Stimulated activated CD8-positive, alpha-beta memory T cell treated with anti-CD3 and anti-CD28 coated beads, Interleukin-15, amount 100 ng/mL, for 48 hours (primary cell): ENCODE results near the gene PKN2.
"Not testable (repeated sequence)": the region's sequence is repeated elsewhere in the genome, so short reads cannot be mapped to it uniquely, and the experiment has no call there.

Source experiments
- DNase-seq, 2 donors: peaks; one replicate each; pipeline ENCODE4 v3.0.0-alpha.2; 2020; ENCODE audit warnings: low read depth in 2 of 2

Gene PKN2

GRCh38 chr1:88791192-88791591 is 107.1 kb downstream of the PKN2 start:
- no peak for DNase-seq

GRCh38 chr1:88799491-88799890 is 115.4 kb downstream of the PKN2 start:
- no peak for DNase-seq

GRCh38 chr1:88800382-88801051 is 116.4 kb downstream of the PKN2 start:
- peak in 1 of 2 donors; percentile 0 for DNase-seq

GRCh38 chr1:88801575-88802208 is 117.6 kb downstream of the PKN2 start:
- no peak for DNase-seq

- no peak for DNase-seq
Measured at GRCh38 chr1:88802404-88802803, 118.3 kb downstream of the PKN2 start.

- DNase-seq, result no peak
Measured at GRCh38 chr1:88802950-88803349, 118.9 kb downstream of the PKN2 start.

GRCh38 chr1:88803444-88803843 is 119.4 kb downstream of the PKN2 start:
- no peak for DNase-seq

- no peak for DNase-seq
Measured at GRCh38 chr1:88812366-88812765, 128.3 kb downstream of the PKN2 start.

GRCh38 chr1:88813471-88813870 is 129.4 kb downstream of the PKN2 start:
- DNase-seq, result no peak

- not testable (repeated sequence) for DNase-seq
Measured at GRCh38 chr1:88819642-88820041, 135.6 kb downstream of the PKN2 start.

GRCh38 chr1:88825721-88826120 is 141.6 kb downstream of the PKN2 start:
- no peak for DNase-seq

GRCh38 chr1:88847643-88848042 is 163.6 kb downstream of the PKN2 start:
- DNase-seq, result no peak

- DNase-seq, result no peak
Measured at GRCh38 chr1:88851303-88852063, 167.4 kb downstream of the PKN2 start.

- no peak for DNase-seq
Measured at GRCh38 chr1:88867743-88868521, 183.9 kb downstream of the PKN2 start.

- DNase-seq, result not testable (repeated sequence)
Measured at GRCh38 chr1:88869644-88870043, 185.6 kb downstream of the PKN2 start.

- DNase-seq, result no peak
Measured at GRCh38 chr1:88873737-88874349, 189.8 kb downstream of the PKN2 start.

GRCh38 chr1:88875595-88875994 is 191.5 kb downstream of the PKN2 start:
- DNase-seq, result no peak

GRCh38 chr1:88876573-88877365 is 192.7 kb downstream of the PKN2 start:
- no peak for DNase-seq

GRCh38 chr1:88877382-88877825 is 193.3 kb downstream of the PKN2 start:
- DNase-seq, result no peak

GRCh38 chr1:88877911-88878310 is 193.8 kb downstream of the PKN2 start:
- DNase-seq, result no peak

GRCh38 chr1:88878731-88879130 is 194.7 kb downstream of the PKN2 start:
- DNase-seq, result no peak
